AG08396 (cell line): ENCODE results near the gene TPRG1L.
"Not testable (repeated sequence)": the region's sequence is repeated elsewhere in the genome, so short reads cannot be mapped to it uniquely, and the experiment has no call there.

Experiments used
- DNase-seq: peaks from one replicate; pipeline ENCODE4 v3.0.0; 2012; ENCODE audit warnings: low spot score, mixed read lengths

TPRG1L gene

DNA sequence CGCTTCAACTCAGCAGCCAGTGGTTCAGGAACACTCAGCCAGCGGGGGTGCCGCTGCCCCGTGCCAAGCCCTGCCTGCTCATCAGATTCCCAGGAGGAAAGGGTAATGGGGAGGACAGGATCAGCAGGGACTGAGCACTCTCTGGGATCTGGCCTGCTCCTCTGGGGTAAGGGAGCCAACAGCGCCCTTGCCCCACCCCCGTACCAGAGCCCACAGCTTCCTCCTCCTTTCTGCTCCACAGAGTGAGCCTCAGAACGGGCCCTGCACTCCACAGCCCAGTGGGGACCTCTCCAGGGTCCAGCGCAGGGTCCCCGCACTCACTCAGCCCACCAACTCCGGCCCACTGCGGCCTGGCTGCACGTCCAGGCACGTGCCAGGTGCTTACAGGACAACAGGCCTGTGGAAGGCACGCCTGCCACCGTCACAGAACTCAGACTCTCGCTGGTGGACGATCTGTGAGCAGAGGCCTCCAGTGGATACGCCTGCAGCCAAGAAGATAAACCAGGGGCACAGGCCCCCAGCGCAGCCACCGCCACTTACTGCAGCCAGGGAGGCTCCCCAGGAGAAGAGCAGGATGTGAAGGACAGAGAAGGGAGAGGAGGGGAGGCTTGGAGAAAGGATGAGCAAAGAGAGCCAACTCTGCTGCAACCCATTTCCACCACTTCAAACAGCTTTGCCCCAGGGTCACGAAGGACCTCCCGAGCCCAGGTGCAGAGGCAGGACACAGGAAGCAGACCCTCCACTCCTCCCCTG lies 15.6 kb upstream of the TPRG1L start:
- no peak for DNase-seq

DNA sequence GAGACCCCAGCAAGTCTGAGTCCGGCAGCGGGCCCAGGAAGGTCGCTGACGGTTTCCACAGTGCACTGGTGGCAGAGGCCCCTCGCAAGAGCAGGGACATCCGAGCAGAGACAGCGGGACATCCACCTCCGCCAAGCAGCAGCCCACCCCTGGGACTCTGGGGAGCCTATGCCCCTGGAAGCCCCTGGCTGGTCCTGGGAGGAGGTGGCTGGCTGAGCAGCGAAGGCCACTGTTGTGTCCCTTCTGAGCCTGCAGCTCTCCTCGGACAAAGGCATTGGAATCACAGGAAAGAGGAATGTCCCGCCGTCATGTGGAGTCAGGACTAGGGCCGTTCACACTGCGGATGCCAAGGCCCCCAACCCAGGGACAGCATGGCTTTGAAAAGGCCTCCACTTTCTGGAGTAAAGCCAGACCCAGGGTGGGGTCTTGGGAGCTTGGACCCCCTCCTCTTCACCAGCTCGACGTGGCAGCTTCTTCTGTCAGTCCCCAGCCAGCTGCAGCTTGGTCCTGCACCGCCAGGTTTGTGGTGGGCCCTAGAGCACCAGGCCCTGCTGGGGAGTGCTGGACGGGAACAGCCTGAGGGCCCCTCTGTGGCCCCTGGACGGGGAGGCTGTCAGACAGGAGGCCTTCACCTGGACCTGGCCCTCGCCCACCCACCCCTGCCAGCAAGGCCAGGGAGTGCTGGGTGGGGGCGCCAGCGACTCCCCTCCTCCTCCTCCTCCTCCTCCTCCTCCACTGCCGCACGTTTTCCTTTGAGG lies 14.9 kb upstream of the TPRG1L start:
- no peak for DNase-seq

DNA sequence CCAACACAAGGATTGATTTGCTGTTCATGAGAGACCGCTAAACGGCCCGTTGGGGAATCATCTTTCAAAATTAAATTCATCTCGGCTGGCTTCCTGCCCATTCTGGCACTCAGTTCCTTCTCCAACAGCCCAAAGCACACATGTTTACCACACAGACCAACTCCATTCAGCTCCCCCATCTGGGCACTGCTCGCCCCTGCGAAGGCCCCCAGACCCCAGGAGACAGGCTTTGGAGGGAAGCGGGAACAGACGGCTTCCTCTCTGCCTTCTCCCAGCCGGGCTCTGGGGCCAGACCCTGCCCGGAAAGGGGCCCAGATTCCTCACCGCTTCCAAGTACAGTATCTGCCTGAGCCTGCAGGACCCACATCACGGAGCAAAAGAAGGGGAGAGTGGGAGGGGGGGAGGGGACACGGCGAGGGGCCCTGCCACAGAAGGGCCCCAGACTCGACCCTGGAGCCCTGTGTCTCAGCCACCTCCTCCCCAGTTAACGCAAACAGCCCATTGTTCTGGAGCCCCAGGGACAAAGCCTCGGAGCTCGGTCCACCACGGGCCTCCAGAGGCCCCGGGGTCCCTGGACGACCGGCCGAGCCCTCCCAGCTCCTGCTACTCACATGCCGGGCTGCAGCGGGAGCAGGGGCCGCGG lies 14.2 kb upstream of the TPRG1L start:
- no peak for DNase-seq

DNA sequence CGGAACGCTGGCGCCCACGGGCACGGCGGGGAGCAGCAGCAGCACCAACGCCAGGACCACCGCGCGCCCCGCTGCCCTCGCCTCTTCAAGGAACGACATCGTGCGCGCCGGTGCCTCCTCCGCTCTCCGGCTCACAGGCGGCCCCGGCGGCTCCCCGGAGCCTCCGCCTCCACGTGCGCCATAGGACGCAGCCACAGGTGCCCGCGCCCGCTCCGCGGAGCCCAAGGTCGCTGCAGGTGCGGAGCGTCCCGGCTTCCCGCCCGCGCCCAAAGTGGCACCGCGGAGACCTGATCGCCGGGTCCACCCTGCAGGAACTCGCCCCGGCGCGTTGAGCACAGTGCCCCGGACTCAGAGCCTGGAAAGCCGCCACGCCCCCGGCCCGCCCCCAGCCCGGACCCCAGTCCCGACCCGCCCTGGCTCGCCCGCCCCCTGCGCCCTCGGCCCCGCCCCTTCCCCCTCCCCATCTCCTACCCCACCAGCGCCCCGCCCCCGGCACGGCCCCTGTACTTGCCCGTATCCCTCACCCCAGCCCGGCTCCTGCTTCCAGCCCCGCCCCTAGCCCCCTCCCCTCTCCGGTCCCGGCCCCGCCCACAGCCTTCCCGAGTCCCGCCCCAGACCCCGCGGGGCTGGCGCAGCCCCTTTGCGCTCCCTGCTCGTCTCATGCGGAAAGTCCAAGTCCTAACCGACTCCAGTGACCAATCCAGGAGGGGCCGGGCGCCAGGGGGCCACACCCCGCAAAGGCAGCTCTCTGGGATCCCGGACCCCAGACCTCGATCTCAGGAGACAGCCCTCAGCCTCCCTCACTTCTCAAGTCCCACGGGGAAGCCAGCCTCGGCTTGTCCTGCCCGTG lies 13.4 kb upstream of the TPRG1L start, which contains the start of gene MEGF6:
MEGF6 (minus strand) TSS at position 339 of the 850 bp plus-strand sequence; CDS start at position 99, 240 bp downstream.
- peak; percentile 78 for DNase-seq

DNA sequence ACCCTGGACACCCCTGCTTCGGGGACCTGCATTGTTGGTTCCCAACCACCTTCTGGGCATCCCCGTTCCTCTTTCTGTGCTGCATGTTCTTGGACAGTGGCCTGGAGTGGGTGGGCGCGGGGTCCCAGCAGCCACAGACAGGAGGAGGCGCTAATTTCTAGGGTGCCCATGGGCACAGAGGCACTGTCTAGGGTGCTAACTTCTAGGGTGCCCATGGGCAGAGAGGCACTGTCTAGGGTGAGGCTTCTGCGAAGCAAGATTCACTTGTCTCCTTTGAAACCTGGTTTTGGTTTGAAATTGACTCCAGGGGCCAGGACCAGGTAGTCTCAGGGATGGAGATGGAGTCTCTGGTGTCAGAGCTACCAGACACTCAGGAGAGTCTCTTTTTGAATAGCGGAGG lies 12.7 kb upstream of the TPRG1L start:
- DNase-seq = no peak

DNA sequence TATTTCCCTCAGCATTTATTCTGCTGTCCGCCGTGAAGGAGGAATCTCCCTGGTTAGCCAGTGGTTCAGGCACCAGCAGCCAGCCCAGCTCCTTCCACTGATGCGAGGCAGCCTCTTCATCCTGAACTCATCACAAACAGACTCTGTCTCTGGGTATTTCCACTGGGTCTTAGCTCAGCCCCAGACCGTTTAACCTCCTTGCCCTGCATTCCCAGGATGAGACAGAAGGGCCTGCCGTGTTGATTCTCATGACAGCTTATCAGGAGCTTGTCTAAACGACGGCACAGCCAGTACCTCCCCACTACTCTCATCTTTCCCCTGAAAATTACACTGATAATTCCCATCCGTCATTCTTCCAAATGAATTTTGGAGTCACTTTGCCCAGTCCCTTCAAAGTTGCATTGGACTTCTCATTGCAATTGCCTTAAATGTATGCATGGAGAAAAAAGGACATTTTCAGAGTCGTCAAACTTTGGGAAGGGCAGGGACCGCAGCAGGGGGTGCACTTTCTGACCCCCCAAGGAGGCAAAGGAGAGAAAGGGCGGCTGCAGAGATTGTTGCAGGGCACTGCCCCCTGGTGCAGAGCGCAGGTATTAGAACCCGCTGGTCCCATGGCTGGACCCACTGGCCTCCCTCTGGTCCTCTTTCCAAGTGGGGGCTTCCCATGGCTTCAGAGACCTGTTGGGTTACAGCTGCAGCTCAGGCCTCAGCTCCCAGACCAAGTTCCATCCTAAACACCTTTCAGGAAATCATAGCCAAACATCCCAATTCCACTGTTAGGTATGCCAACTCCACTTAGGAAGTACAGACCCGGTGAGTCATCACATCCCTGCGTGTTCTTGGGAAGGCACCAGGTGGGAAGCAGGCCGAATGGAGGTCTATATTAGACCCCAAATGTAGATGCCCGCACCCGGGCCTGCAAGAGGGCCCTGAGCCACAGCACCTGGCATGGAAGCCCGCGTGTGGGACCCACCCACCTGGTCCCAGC lies 9.8 kb upstream of the TPRG1L start:
- peak; percentile 71 for DNase-seq

DNA sequence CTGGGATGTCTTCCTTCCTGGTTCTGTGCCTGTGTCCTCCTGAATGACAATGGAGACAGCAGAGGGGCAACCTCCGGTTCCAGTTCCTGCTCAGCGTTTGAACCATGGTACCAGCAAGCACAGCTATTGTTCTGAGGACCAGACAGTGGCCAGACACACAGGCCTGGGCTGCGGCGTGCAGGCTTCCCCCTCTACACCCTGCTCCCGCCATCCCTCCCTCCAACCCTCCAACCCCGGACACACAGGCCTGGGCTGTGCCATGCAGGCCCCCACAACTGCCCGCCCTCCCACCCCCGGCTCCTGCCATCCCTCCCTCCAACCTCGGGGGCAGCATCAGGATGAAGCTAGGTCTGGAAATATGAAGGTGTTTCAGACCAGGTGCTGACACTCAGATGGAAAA lies 8.0 kb upstream of the TPRG1L start:
- DNase-seq = no peak

DNA sequence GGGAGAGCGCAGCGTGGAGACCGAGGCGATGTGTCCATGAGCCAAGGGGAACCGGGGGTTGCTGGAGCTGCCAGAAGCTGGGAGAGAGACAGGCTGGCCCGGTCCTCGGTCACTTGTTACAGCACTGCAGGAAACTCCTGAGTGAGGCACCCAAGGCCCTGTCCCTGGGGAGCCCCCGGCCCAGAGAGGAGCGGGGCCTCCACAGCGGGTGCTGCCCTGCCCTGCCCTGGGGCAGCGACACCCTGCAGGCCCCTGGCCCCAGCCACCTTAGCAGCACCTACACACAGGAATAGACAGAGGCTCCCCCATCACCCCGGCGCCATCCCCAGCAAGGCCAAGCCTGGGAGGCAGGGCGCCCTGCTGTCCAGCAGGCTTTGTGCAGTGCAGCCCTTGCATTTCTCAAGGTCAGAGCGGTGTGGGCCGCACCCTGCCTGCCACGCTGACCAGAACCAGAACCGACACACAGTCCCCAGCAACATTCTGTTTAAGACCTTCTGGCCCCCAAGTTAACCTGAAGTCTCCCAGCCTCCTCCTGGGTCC lies 6.9 kb upstream of the TPRG1L start:
- no peak for DNase-seq

DNA sequence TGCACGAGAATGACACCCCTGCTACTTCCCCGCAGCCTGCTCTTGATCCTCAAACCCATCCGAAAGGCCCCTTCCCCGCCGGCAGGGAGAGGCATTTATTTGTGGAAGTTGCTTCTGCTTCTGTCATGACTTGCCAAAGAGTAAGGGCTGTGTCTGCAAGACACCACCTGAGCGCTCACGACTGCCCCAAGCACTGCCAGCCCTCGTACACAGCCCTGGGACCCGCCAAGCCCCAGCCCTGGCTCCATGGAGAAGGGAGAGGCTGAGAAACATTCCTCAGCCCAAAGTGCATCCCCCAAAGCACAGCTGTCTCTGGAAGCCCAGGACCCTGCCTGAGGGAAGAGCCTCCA lies 6.3 kb upstream of the TPRG1L start:
- DNase-seq = no peak

DNA sequence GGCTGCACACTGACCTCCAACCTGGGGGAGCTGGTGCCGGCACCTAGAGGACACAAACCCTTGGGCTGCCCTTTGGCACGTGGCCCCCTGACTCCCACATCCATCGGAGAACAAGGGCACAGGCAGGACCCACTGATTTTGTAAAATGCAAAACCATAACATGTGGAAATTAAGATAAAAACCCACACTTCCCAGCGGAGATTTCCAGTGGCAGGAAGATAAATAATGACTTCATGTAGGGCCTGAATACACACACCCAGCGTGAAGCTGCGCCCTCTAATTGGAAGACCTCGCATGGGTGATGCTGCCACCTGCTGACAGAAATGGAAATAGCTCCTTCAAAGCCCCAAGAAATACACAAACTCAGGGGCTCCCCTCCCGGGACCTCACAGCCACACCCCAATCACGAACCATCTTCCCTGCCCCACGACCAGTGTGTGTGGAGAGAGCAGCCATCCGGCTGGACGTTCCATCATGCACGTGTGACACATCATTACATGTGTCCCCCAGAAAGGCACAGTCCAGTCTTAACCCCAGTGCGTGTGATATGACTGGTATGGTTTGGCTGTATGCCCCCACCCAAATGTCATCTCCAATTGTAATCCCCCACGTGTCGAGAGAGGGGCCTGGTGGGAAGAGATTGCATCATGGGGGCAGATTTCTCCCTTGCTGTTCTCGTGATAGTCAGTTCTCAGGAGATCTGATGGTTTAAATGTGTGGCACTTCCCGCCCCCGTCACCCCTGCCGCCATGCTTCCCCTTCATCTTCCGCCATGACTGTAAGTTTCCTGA lies 5.7 kb upstream of the TPRG1L start:
- peak; percentile 88 for DNase-seq

DNA sequence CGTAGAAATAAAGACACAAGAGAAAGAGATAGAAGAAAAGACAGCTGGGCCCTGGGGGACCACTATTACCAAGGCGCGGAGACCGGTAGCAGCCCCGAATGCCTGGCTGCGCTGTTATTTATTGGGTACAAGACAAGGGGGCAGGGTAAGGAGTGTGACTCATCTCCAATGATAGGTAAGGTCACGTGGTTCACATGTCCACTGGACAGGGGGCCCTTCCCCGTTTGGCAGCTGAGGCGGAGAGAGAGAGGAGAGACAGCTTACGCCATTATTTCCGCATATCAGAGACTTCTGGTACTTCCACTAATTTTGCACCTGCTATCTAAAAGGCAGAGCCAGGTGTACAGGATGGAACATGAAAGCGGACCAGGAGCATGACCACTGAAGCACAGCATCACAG lies 4.1 kb upstream of the TPRG1L start:
- no peak for DNase-seq

DNA sequence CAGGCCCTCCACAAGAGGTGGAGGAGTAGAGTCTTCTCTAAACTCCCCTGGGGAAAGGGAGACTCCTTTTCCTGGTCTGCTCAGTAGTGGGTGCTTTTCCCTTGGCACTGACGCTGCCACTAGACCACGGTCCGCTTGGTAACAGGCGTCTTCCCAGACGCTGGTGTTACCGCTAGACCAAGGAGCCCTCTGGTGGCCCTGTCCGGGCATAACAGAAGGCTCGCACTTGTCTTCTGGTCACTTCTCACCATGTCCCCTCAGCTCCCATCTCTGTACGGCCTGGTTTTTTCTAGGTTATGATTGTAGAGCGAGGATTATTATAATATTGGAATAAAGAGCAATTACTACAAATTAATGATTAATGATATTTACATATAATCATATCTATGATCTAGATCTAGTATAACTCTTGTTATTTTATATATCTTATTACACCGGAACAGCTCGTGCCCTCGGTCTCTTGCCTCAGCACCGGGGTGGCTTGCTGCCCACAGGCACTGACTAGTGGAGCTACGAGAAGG lies 3.6 kb upstream of the TPRG1L start:
- DNase-seq = not testable (repeated sequence)

DNA sequence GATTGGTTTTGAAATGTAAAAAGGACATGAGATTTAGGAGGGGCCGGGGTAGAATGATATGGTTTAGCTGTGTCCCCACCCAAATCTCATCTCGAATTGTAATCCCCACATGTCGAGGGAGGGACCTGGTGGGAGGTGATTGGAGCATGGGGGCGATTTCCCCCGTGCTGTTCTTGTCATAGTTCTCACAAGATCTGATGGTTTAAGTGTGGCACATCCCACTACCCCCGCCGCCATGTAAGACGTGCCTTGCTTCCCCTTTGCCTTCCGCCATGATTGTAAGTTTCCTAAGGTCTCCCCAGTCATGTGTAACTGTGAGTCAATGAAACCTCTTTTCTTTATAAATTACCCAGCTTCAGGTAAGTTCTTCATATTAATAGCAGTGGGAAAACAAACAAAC lies 2.7 kb upstream of the TPRG1L start:
- DNase-seq = not testable (repeated sequence)

DNA sequence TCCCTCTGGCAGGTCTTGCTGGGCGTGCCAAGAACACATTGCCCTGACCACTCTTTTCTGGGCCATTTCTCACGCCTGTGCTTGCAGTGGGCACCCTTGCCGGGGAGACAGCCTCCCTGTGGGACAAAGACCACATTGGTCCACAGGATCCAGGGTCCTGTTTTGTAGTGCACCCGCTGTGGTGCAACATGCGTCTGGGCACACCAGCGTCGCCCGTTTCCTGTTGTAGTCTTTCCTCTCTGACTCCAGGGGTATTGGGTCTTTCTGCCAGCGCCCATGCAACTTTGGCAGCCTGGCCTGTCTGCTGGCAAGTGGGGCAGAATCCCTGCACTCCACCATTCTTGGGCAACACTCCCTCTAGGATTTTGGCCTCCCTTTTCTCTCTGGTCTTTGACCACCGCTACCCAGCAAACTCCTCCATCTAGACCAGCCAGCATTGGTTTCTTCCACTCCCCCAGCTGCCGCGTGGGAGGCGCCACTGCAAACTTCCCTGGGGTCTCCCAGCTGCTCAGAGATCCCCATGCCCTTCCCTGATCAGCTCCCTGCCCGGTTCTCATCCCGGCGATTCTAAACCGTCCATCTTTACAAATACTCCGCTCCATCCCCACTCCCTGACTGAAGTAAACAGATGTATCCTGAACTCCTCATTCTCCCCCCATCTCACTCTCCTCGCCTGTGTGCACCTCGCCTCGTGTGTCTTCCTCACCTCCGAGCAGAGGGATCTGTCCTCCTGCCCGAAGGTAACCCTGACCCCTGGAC lies 1.2 kb upstream of the TPRG1L start:
- no peak for DNase-seq

DNA sequence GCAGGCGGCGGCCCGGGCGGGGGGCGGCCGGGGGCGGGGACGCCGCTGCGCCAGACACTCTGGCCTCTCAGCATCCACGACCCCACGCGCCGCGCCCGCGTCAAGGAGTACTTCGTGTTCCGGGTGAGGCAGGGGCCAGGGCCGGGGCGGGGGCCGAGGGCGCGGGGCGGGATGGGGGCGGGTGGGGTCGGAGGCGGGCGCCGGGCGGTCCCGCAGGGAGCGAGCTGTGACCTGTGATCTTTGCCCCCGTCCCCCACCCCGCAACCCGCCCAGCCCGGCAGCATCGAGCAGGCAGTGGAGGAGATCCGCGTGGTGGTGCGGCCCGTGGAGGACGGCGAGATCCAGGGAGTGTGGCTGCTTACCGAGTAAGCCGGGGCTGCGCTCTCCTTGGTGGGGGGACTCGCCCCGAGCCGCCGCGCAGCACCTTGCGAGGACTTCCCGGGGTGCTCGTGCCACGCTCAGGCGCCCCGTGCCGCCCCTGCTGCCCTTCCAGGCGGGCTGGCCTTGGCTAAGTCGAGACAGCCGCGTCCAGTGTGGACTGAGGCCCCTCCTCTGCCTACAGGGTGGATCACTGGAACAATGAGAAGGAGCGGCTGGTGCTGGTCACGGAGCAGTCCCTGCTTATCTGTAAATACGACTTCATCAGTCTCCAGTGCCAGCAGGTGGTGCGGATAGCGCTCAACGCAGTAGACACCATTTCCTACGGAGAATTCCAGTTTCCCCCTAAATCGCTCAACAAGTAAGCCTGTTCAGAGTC lies 514 bp downstream of the TPRG1L start:
- DNase-seq = peak; percentile 68

DNA sequence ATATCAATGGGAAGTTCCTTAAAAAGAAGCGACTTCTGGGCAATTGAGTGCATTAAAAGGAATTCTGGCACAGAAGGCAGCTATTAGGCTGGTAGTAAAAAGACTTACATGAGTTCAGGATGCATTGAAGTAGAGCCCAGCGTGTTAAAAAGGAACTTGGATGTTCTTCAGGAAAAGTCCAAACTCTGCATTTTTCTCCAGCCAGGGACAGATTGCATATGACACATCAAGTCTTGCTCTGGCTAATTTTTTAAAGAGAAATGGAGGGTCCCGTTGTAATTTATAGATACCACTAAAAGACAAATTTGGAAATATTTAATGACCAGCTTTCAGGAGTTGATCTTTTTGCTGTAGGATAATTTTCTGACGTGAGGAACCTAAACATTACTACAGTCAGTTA lies 1.2 kb downstream of the TPRG1L start:
- DNase-seq = no peak

DNA sequence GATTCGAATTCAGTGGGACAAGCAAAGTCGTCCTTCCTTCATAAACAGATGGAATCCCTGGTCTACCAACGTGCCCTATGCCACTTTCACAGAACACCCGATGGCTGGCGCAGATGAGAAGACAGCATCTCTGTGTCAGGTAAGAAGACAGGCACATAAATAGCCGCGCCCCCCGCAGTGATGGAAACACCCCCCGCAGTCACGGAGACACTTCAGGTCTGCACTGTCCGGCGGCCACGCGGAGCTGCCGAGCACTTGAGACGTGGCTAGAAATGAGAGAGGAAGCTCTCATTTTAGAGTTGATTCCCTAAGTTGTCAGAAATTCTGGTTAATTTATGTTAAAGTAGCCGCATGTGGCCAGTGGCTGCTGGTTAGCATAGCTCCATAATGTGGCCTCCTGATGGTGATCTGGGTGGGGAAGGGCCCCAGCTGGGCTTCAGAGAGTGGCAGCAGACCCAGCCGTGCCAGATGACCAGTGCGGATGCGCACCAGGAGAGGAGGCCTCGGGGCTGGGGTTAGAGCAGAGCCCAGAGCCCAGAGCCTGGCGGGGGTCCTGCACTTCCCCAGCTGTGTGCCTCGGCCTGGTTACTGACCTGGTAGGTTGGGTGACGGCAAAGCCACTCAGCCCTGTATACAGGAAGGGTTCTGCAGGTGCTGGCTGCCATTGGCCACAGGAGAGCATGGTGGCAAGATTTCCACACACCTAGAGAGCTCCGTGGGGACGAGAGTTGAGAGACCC lies 2.9 kb downstream of the TPRG1L start:
- DNase-seq = no peak
